Neuron (in vitro differentiated cells): Measurements from ENCODE around the gene C5orf58.

ENCODE experiments used
- H2AFZ ChIP-seq: one replicate; pipeline ENCODE4 v1.6.1; 2013; ENCODE audit warnings: low read depth, mild to moderate bottlenecking, inconsistent platforms, low read length, moderate library complexity
- H3K27me3 ChIP-seq: one replicate; pipeline ENCODE4 v1.6.1; 2013; ENCODE audit warnings: low read length; ENCODE audit not compliant: insufficient read depth
- H3K36me3 ChIP-seq: one replicate; pipeline ENCODE4 v1.6.1; 2013; ENCODE audit warnings: low read length; ENCODE audit not compliant: insufficient read depth
- H3K4me1 ChIP-seq: one replicate; pipeline ENCODE4 v1.6.1; 2013; ENCODE audit warnings: low read length; ENCODE audit not compliant: insufficient read depth
- H3K4me3 ChIP-seq: 2 replicates; pipeline ENCODE4 v1.5.1; 2013; ENCODE audit warnings: mild to moderate bottlenecking, low read length, moderate library complexity
- H3K9me3 ChIP-seq: one replicate; pipeline ENCODE4 v1.6.1; 2013; ENCODE audit warnings: low read length

C5orf58 gene

GRCh38 chr5:170285181-170285580 lies 52.4 kb downstream of the C5orf58 start:
- Histone ChIP-seq H2AFZ (no peak overlapping the region), H3K9me3 (peaks cover 2% of the 10 kb centered on the region), H3K36me3 (no peaks in the 10 kb centered on the region), H3K4me1 (no peaks in the 10 kb centered on the region), H3K27me3 (no peaks in the 10 kb centered on the region), H3K4me3 (no peak overlapping the region)

- Histone ChIP-seq H3K27me3 (no peaks in the 10 kb centered on the region), H3K36me3 (no peaks in the 10 kb centered on the region), H2AFZ (no peak overlapping the region), H3K4me3 (no peak overlapping the region), H3K4me1 (no peaks in the 10 kb centered on the region), H3K9me3 (peaks cover 2% of the 10 kb centered on the region)
These were observed 53.7 kb downstream of the C5orf58 start for GRCh38 chr5:170286386-170286925.

GRCh38 chr5:170287532-170287931 lies 54.7 kb downstream of the C5orf58 start:
- H3K27me3 ChIP-seq, result no peaks in the 10 kb centered on the region
- no peak overlapping the region for H3K4me3 ChIP-seq
- H3K4me1 ChIP-seq, result no peaks in the 10 kb centered on the region
- no peak overlapping the region for H2AFZ ChIP-seq
- H3K9me3 ChIP-seq, result peaks cover 2% of the 10 kb centered on the region
- no peaks in the 10 kb centered on the region for H3K36me3 ChIP-seq

DNA sequence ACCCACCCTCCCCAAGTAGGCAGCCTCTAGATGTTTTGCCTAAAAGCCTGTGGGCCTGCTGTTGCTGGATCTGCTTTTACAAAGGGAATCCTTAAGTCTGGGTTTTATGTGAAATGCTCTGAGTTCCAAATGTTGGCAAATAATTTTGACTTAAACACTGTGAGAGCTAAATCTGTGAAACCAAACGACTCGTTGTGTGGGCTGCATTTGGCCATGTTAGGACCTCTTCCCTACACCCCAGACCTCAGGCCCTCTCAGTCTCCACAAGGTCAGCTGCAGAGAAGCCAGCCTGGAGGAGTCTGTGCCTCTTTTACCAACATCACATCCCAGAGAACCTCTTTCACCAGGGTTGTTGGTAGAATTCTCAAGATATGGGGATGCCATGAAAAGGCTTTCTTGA lies 55.4 kb downstream of the C5orf58 start:
- Histone ChIP-seq H3K4me3 (no peak overlapping the region), H3K9me3 (peaks cover 2% of the 10 kb centered on the region), H3K36me3 (no peaks in the 10 kb centered on the region), H2AFZ (no peak overlapping the region), H3K4me1 (no peaks in the 10 kb centered on the region), H3K27me3 (no peaks in the 10 kb centered on the region)

DNA sequence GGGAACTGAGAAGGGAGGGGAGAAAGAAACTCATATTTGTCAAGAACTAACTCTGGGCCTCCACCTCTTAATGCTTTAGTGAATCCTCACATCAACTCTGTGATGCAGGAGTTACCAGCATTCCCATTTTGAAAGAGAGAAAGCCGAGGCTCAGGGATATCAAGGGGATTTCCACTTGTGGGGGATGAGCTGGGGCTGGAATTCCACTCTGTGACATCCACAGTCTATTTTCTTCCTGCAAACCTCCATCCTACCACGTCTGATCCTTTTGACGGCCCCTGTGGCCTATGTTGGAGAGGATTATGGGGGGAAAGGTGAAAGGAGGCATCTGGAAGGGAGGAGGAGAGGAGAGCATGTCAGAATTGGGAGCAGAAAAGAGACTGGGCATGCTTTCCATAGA lies 55.8 kb downstream of the C5orf58 start:
- no peaks in the 10 kb centered on the region for H3K4me1 ChIP-seq
- no peaks in the 10 kb centered on the region for H3K27me3 ChIP-seq
- peaks cover 2% of the 10 kb centered on the region for H3K9me3 ChIP-seq
- H3K4me3 ChIP-seq, result no peak overlapping the region
- no peak overlapping the region for H2AFZ ChIP-seq
- no peaks in the 10 kb centered on the region for H3K36me3 ChIP-seq

DNA sequence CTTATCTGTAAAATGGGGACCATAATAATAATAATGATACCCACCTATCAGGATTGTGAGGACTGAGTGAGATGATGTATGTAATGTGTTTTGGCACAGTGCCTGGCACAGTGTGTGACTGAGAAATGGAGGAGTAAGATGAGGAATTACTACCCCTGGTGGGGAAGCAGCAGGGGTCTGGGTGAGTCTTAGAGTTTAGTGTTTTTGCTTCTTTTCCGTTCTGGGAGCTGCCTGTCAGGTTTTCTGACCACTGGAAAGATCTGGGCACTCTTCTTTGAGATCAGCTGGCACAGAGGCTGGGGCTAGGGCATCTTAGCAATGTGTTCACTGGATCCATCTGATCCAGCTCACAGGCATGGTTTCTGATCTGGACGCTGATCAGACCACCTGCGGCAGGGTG lies 56.3 kb downstream of the C5orf58 start:
- Histone ChIP-seq H3K4me1 (no peaks in the 10 kb centered on the region), H3K36me3 (no peaks in the 10 kb centered on the region), H3K9me3 (peaks cover 2% of the 10 kb centered on the region), H3K4me3 (no peak overlapping the region), H2AFZ (no peak overlapping the region), H3K27me3 (no peaks in the 10 kb centered on the region)

GRCh38 chr5:170289764-170290163 lies 57.0 kb downstream of the C5orf58 start:
- Histone ChIP-seq H3K4me3 (no peak overlapping the region), H3K27me3 (no peaks in the 10 kb centered on the region), H3K4me1 (no peaks in the 10 kb centered on the region), H3K36me3 (no peaks in the 10 kb centered on the region), H3K9me3 (peaks cover 2% of the 10 kb centered on the region), H2AFZ (no peak overlapping the region)

GRCh38 chr5:170290498-170290897 lies 57.7 kb downstream of the C5orf58 start:
- Histone ChIP-seq H3K9me3 (peaks cover 2% of the 10 kb centered on the region), H3K36me3 (no peaks in the 10 kb centered on the region), H2AFZ (no peak overlapping the region), H3K4me1 (no peaks in the 10 kb centered on the region), H3K27me3 (no peaks in the 10 kb centered on the region), H3K4me3 (no peak overlapping the region)

GRCh38 chr5:170292179-170293104 lies 59.7 kb downstream of the C5orf58 start:
- H3K4me3 ChIP-seq, result no peak overlapping the region
- H3K9me3 ChIP-seq, result peaks cover 2% of the 10 kb centered on the region
- H3K36me3 ChIP-seq, result no peaks in the 10 kb centered on the region
- no peaks in the 10 kb centered on the region for H3K4me1 ChIP-seq
- H2AFZ ChIP-seq, result no peak overlapping the region
- no peaks in the 10 kb centered on the region for H3K27me3 ChIP-seq

DNA sequence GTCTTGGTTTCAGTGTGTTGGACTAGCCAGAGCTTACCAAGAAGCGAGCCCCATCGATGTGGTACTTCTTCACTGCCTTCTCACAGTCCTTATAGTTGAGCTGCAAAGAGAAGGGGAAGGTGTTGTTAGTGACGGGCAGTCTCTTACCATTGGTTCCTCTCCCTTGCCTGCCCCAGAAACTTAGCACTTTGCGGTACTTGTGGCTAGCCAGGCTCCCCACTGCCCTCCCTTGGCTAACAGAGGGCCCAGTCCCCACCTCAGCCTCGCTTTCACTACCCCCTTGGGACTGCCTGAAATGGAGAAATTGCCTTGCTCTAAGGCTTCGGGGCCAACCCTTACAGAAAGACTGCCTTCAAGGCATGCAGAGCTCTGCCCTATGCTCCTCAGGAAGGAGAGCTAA lies 60.5 kb downstream of the C5orf58 start:
- Histone ChIP-seq H2AFZ (no peak overlapping the region), H3K36me3 (no peaks in the 10 kb centered on the region), H3K9me3 (peaks cover 2% of the 10 kb centered on the region), H3K4me1 (no peaks in the 10 kb centered on the region), H3K27me3 (no peaks in the 10 kb centered on the region), H3K4me3 (no peak overlapping the region)

DNA sequence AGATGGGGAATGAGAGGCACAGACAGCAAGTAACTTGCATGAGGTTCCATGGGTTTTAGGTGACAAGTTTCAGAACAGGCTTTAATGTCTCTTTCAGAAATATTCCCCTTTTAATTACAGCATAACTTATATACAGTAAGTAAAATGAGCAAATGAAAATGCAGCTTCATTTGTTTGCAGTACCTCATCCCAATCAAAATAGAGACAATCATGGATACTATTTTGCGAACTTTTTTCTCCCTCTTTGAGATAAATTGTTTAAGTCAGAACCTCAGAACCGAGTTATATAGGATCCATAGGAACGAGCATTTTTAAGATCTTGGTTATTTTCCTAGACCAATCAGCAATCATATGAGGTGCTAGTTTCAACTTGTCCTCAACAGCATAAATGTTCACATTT lies 61.3 kb downstream of the C5orf58 start:
- H3K9me3 ChIP-seq, result peaks cover 2% of the 10 kb centered on the region
- H3K27me3 ChIP-seq, result no peaks in the 10 kb centered on the region
- no peaks in the 10 kb centered on the region for H3K4me1 ChIP-seq
- H3K36me3 ChIP-seq, result no peaks in the 10 kb centered on the region
- no peak overlapping the region for H2AFZ ChIP-seq
- no peak overlapping the region for H3K4me3 ChIP-seq

GRCh38 chr5:170294556-170294955 lies 61.8 kb downstream of the C5orf58 start:
- Histone ChIP-seq H3K36me3 (no peaks in the 10 kb centered on the region), H3K27me3 (no peaks in the 10 kb centered on the region), H3K9me3 (peaks cover 2% of the 10 kb centered on the region), H2AFZ (no peak overlapping the region), H3K4me3 (no peak overlapping the region), H3K4me1 (no peaks in the 10 kb centered on the region)
